GM18508 (cell line): Measurements from ENCODE around the gene ZNF839.
"Not testable (repeated sequence)": the region's sequence is repeated elsewhere in the genome, so short reads cannot be mapped to it uniquely, and the experiment has no call there.

Experiments used
- ATAC-seq: cut with Tn5 transposase; IDR thresholded peaks from one replicate; pipeline ENCODE4 v1.9.1; 2021; ENCODE audit warnings: moderate number of reproducible peaks; ENCODE audit not compliant: insufficient read depth, unreplicated experiment

ZNF839 gene

DNA sequence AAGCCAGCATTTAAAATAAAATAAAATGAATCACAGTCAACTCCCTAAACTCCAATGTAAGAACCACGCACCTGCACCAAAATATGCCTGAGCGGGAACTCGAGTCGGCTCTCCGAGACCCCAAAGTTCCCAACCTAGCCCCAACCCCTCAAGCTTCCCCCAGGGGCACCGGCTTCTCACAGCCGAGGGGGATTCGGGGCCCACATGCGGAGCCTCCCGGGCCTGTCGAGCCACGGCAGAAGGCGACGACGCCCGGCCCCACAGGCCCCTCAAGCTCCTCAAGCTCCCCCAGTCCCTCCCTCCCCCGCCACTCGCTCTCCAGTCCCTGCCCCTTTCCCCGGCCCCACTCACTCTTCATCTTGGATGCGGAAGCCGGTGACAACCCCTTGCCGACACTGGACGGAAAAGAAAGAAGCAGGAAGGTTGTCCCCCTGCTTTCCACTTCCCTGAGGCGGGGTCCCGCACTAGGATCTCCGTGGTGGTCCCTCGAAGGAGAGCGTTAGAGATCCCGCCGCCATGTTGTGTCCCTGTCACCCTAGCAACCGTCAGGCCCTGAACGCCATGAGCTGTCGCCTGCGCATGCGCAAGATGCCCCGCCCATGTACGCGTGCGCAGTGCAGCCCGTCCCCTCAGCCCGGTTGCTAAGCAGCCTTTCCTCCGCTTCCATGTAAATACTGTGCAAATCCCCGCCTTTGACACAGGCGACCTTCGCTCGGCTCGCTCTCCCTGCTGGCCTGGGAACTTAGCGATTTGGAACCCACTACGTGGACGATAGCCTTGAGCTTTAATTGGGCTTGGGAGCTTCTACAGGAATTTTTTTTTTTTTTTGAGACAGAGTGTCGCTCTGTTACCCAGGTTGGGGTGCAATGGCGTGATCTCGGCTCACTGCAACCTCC is 14.7 kb upstream of the ZNF839 start, which contains the start of gene MOK:
Gene MOK, minus strand, starts transcription at position 554 of the 896 bp plus-strand sequence. Its CDS starts 196 bp downstream, at position 358.
- ATAC-seq = peak; percentile 78

DNA sequence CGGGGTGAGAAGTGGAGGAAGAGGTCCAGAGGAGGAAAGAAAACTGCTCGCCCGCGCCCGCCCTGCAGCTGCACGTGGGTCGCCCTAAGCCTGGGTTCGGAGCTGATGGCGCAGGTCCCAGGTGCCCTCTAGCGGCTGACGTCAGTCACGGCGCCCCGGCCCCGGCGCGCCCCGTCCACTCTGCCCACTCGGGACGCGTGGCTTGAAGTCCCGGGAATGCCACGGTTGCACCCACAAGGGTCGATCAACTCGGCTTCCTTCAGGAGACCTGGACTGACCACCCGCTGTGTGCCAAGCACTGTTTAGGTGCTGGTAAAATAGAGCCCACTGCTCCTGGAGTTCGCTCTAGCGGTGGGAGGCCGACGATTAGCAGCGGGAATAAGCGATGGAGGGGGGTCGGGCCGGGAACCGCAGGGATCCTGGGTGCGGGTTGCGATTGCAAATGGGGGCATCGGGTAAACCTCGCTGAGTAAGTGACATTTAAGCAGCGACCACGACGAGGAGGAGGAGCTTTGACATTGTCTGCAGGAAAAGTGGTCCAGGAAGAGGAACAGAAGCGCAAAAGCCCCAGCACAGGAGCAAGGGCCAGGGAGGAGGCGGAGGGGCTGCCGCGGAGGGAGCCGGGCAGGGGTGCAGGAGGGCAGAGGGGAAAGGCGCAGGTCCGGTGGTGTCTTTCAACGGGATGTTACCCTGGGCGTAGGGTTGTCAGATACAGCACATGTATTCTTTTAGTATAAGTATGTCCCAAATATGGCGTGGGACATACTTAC is 5.1 kb upstream of the ZNF839 start:
- ATAC-seq = no peak

DNA sequence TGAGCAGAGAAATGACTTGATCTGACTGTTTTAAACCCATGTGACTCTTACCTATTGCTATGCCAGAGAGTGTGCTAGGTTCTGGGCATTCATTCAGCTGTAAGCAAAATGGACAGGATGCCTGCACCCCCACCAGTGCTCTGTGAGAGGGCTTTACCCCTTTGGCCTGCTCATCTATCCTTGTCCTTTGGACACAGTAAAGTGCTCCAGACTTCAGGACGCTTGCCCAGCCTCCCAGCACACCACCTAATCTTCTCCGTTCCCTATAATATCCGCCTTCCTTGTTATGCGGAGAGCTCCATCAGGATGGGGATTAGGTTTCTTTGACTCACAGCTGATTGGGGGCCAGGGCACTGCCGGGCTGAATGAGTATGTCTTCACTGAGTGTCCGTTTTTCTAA is 4.4 kb upstream of the ZNF839 start:
- no peak for ATAC-seq

DNA sequence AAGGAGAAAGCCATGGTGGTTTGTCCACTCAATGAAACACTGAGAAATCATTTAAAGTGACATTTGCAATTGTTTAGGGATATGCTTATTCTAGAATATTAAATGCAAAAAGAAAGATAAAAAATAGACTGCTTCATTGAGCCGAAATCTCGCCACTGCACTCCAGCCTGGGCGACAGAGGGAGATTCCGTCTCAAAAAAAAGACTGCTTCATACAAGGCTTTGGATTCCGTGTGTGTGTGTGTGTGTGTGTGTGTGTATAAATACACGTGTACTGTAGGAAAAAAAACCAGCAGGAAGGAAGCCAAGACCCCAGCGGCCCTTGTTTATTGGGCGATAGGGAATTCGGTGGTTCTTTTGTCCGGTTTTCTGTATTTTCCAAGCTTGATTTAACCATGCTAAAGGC is 3.2 kb upstream of the ZNF839 start:
- ATAC-seq = no peak

DNA sequence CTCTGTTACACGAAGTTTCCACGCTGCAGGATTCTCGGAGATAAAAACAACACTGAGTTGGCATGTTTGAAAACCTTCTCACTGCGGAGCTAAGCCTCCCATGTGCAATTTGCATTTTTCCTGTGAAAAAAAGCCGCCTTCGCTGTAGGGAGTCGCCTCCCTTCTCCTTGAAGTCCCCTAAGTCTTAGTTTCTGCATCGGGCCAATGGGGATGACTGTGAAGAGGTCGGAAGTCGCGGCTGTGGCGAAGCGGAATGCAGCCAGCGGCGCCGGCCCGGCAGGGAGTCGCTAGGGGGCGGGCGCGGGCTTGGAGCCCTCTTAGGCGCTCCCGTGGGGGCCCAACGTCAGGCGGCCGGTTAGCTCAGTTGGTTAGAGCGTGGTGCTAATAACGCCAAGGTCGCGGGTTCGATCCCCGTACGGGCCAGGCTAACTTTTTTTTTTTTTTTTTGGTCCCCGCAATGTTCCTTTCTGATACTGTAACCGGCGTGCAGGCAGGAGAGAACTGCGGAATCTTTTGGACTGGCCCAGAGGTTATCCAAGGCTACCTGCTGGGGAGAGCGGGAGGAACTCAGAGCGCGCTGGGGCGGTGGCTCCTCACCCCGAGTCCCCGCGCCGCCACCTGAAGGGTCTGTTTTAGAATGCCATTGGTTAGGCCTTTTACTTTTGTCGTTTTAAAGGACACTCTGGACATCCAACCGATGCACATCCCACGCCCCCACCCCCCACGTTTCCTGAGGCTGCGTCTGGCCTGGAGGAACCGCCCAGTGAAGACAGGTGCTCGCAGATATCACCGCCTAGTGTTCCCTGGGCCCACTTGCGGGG is 2.6 kb upstream of the ZNF839 start:
- peak; percentile 38 for ATAC-seq

DNA sequence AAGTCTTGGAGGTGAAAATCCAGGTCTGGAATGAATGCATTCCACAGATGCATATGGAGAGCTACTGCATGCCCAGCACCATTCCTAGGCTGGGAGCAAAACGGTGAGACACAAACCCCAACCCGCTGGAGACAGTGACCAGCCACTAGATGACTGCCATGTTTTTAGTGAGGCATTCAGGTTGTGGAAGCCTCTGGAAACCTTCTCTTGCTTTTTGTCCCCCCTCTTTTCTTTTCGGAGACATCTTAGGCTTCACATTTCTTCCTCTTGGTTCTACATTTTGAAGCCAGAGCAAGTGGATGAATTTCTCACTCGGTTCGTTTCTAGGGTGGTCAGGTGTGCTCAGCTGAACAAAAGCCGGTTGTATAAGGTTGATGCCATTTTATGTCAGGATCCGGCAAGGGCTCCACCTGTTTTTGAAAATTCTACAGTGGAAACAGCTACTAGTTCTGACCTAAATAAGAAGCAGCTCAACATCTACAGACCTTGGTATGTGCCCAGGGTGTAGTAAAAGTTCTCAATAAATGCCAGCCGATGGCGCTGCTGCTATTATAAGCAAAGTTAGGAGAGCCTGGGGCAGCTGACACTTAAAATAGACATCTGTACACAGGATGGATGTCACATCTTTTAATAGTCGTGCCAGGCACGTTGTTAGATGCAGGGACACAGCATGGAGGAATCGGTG is 1.8 kb upstream of the ZNF839 start:
- no peak for ATAC-seq

DNA sequence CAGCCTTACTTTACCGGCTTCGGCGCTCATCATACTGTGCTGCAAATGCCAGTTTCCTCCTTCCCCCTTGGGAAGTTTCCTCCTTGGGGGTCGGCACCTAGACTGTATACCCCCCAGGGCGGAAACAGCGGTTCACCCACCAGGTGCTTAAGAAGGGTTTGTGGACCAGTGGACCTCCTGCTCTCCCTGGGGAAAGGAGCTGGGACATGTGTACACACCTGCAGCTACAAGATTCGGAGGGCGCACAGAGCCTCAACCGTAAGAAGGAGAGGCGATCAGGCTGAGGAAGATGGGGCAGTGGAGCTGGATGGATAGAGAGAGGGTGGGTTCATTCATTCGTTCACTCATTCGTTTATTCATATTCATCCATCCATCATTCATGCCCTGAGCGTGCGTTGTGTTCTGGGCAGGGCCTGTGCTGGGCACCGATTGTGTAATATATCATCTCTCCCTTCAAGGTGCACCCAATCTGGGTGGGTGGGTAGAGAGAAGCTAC is 717 bp upstream of the ZNF839 start:
- no peak for ATAC-seq

DNA sequence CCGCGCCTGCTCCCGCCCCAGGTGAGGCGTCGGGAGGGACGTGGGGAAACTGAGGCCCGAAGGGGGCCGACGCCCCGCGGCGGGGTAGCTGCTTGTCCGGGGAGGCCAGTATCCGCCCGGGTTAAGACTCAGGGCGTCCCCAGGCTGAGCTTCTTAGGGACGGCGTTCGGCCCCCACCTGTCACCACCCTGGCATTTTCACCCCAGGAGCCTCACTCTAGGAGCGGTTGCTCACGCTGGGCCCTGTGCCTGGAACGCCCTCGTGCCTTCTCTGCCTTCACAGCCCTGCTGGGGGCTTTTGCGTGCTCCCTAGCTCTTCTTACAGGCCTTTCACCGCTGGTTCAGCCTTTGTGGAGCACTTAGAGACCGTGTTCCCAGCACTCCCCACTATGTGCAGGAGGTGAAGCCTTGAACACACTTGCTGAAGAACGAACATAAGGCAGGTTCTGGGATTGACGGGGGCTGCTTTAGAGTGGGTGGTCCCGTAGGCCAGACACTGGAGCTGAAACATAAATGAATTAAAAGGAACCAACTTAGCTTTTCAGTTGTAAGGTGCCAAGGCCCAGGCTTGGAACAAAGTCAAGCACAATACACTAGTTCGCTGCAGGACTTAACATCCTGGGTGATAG is 601 bp downstream of the ZNF839 start:
- no peak for ATAC-seq

DNA sequence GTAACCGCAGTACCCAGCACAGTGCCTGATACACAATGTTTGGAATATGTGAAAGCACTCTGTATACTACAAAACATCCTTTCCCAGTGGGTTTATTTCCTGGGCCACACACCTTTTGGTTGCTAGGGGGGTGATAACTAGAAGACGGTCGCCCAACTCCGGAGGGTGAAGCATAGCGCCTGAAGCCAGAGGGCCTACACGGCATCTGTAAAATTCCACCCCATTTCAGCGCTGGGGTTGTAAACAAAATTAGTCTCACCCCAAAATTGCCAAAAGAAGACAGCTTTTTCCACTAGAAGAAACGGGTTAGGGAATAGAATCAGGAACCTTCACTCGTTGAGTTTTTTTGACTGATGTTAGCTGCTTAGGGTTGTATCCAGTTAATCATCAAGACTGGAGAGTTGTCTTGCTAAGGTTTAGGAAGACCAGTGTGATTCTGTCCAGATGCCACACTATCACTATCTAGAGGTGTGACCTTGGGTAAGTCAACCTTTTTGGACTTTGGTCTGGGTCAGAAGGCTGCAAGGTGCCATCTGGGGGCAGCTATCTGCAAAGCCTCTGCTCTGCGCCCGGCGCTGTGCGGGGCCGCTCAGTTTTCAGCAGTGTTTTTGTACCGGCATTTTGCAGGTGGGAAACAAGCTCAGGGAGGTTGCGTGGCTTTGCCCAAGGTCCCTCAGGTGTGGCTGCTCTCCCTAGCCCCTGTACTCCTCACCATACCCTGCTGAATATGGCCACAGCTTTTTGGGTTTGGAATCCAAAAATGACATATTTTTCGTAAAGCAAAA is 1.3 kb downstream of the ZNF839 start:
- no peak for ATAC-seq

DNA sequence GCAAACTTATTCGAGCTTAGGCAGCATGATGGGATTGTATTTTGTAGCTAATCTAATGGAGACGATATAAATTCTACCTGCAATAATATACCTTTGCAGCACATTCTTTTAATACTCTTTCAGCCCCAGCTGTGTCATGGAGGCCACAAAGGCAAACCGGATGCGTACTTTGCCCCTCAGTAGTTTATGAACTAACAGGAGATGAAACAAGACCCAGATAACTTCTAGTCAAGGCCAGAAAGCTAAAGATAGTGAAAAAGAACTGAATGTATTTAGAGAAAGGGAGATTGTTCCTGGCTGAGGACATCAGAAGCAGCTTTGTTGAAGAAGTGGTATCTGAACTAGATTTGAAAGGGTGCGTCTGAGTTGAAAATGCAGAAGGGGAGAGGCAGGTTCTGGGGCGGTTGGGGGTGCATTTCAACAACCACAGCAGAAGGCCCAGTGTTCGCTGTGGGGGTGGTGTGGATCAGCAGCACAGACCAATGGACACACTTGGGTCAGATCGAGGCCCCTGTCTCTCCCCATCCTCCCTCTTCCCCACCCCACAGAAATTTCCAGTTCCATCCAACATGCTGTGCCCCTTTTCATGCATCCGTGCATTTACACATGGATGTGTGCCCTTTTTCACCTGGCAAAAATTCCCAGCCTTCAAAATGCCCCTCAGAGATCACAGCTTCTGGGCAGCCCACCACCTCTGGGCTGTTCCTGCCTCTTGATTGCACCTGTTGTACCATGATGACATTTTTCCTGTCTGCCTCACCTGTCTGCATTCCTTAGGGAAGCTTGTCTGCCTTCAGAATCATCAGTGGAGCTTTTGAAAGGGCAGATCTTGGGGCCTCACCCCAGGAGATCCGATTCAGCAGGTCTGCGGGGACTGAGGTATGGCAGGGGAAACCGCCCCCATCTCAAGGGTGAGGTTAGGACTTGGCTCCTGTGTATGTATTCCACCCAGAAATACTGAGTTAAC is 2.2 kb downstream of the ZNF839 start:
- ATAC-seq = no peak

DNA sequence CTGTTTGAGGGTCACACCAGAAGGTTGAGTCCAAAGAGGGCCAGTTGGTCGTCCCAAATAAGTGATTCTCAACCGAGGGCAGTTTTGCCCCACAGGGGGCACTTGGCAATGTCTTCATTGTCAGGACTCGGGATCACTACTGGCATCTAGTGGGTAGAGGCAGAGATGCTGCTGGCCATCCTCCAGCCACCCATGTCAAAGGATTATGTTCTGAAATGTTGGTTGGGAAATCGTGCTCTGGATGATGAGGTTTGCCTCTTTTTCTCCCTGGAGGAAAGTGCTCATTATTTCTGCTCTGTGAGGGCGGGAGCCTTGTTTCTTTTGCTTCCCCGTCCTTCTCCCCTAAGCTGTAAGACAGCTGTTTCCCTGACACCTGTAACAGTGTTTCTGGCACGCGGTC is 3.6 kb downstream of the ZNF839 start:
- no peak for ATAC-seq

DNA sequence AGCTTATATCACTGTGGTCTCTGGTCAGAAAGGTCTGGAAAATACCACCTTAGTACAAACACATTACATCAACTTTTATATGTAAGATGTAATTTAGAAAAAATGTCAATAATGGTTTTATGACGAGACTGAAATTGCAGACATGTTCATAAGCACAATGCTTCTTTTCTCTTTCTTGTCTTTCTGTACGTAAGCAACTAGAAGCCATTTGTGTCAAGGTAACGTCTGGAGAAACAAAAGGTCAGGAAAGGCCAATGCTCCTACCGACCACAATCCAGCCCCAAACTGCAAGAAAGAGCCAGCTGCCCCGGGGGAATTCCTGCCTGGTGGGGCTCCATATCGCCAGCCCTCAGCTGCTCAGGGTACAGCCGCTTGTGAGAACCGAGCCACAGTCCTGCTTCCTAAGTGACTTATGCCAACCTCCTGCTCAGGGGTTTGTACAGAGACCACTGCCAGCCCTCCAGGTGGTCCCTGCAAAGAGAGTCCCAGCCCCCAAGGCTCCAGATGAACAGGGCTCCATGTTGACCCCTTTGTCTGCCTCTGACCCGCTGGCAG is 6.3 kb downstream of the ZNF839 start:
- ATAC-seq = no peak

DNA sequence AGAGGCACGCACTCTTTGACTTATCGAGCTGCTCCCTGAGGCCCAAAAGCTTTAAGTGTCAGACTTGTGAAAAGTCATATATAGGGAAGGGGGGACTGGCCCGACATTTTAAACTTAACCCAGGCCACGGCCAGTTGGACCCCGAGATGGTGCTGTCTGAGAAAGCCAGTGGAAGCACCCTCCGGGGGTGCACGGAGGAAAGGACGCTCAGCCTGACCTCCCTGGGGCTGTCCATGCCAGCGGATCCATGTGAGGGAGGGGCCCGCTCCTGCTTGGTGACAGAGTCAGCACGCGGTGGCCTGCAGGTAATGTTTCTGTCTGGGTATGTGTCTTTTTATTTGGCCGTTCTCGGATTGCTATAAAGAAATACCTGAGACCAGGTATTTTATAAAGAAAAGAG is 7.0 kb downstream of the ZNF839 start:
- ATAC-seq = no peak

DNA sequence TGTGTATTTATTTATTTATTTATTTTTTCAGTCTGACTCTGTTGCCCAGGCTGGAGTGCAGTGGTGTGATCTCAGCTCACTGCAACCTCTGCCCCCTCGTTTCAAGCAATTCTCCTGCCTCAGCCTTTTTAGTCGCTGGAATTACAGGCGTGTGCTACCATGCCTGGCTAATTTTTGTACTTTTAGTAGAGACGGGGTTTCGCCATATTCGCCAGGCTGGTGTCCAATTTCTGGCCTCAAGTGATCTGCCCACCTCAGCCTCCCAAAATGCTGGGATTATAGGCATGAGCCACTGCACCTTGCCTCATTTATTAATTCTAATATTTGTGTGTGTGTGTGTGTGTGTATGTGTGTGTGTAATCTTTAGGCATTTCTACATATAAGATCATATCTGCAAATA is 9.8 kb downstream of the ZNF839 start:
- ATAC-seq = not testable (repeated sequence)

DNA sequence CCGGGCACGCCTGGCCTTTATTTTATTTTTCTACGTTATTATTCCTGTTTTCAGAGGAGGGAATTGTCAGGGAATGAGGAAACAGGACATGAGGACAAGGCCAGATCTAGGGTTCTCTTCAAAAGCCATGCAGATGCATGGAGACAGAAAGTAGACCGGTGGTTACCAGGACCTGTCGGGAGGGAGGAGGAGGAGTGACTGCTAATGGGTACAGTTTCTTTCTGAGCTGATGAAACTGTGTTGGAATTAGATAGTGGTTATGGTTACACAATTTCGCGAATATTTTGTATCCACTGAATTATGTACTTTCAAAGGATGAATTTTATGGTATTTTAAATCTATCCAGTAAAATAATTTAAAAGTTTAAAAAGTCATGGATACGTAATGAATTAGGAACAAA is 11.3 kb downstream of the ZNF839 start:
- no peak for ATAC-seq

DNA sequence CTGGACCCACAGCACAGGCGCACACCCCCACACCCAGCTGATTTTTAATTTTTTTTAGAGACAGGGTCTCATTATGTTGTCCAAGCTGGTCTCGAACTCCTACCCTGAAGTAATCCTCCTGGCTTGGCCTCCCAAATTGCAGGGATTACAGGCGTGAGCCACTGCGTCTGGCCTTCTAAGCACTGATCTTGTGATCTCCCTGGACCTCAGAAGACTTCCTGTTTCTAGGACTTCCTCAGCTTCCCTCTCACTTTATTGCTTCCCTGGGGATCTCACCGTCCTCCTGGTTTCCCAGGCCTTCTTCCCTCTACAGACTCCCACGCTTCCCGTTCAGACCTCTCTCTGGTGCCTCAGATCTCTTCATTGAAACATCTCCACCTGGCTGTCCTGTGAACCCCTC is 13.8 kb downstream of the ZNF839 start:
- no peak for ATAC-seq
